Measurements from ENCODE around the gene CSF2.

DNA sequence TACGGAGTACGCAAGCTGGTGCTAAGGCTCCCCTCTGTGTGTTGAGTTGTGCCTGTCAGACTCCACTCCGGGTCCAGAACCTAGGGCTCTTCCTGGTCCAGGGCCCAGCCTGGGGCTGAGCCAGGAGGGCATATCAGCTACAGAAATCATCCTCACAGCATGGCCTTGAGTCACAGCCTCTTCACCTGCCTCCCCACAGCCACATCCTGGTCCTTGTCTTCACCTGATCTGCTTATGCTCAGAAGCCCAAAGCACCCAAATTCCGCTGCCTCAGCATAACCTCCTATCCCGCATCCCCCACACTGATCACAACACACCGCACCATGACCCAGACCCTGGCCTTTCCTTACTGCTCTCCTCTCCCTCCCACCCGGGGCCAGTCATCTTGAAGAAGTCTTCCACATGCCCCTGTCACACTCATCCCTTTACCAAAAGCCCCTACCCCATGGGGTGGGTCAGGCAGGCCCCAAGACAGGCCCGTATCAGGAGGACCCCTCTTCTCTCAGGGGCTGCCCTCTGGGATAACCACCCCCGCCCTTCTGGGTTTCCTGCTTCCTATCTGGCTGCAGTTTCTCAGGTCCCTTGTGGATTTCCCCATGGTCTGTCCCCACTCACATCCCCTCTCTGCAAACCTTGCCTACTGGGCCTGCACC lies 14.4 kb upstream of the CSF2 start:
- TF ChIP-seq EP300 (IDR thresholded peaks at IDR 0.05) (no peak), POLR2A (IDR thresholded peaks at IDR 0.05) (no peak), POLR2AphosphoS5 (IDR thresholded peaks at IDR 0.05) (no peak)
- TF ChIP-seq, protein P1, sequence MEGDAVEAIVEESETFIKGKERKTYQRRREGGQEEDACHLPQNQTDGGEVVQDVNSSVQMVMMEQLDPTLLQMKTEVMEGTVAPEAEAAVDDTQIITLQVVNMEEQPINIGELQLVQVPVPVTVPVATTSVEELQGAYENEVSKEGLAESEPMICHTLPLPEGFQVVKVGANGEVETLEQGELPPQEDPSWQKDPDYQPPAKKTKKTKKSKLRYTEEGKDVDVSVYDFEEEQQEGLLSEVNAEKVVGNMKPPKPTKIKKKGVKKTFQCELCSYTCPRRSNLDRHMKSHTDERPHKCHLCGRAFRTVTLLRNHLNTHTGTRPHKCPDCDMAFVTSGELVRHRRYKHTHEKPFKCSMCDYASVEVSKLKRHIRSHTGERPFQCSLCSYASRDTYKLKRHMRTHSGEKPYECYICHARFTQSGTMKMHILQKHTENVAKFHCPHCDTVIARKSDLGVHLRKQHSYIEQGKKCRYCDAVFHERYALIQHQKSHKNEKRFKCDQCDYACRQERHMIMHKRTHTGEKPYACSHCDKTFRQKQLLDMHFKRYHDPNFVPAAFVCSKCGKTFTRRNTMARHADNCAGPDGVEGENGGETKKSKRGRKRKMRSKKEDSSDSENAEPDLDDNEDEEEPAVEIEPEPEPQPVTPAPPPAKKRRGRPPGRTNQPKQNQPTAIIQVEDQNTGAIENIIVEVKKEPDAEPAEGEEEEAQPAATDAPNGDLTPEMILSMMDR (IDR thresholded peaks at IDR 0.05) = no peak
